ENCODE results near the gene ERICH4.

DNA sequence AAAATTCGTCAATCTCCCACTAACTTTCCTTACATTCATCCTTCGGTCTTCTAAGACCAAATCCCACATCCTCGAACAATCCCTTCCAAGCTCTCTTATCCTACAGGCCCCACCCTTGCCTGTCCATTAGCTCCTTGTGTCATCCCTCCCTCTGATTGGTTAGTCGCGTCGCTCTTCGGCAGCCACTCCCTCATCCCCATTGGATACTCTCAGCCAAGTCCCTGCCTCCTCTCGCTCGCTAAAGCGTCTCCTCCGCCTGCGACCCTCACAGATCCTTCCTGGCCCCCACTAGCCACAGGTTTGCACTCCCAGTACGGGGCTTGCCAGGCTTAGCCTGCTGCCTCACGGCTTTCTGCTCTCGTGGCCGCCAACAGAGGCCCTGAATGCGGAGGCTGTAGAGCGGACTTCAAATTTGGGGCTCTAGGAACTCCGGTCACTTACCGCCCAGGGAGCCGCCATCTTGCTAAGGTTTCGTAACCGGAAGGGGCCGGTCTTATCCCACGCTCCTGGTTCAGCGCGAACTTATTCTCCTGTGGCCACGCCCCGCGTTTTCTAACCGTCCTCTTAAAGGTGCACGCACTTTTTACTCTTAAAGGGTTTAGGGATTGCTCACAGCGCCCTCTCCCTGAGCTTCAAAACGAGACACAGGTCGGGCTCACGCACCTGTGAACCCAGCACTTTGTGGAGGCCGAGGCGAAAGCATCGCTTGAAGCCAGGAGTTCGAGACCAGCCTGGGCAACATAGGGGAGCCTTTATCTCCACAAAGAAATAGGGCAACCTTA lies 3.3 kb upstream of the ERICH4 start, which contains the start of gene DMAC2:
- TF ChIP-seq, protein P1, sequence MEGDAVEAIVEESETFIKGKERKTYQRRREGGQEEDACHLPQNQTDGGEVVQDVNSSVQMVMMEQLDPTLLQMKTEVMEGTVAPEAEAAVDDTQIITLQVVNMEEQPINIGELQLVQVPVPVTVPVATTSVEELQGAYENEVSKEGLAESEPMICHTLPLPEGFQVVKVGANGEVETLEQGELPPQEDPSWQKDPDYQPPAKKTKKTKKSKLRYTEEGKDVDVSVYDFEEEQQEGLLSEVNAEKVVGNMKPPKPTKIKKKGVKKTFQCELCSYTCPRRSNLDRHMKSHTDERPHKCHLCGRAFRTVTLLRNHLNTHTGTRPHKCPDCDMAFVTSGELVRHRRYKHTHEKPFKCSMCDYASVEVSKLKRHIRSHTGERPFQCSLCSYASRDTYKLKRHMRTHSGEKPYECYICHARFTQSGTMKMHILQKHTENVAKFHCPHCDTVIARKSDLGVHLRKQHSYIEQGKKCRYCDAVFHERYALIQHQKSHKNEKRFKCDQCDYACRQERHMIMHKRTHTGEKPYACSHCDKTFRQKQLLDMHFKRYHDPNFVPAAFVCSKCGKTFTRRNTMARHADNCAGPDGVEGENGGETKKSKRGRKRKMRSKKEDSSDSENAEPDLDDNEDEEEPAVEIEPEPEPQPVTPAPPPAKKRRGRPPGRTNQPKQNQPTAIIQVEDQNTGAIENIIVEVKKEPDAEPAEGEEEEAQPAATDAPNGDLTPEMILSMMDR (IDR thresholded peaks at IDR 0.05): peak; percentile 54 to 74 (median 57)
- peak; percentile 70 for TF ChIP-seq POLR2A (IDR thresholded peaks at IDR 0.05; ENCODE audit: low read depth)

All from esophagus muscularis mucosa (tissue), 3 donors.